Vagina (tissue), 2 donors: ENCODE data around the gene ADRB2. TPM values are rescaled to one million over a fixed set of nuclear protein-coding genes. Genes with fewer than 3 reads are reported as not detected.

ENCODE experiments used
- DNase-seq, 2 donors: peaks; one replicate each; pipeline ENCODE4 v3.0.0-alpha.2; 2017; ENCODE audit errors: extremely low spot score in 2 of 2
- H3K27ac ChIP-seq: fragments of 200-600 bp; sonication (generic); one replicate; pipeline ENCODE4 v1.5.1; 2019
- H3K27me3 ChIP-seq: fragments of 200-600 bp; sonication (generic); one replicate; pipeline ENCODE4 v1.5.1; 2019
- H3K36me3 ChIP-seq, 2 donors: fragments of 200-600 bp; sonication (generic); one replicate each; pipeline ENCODE4 v1.5.1; 2017 to 2019
- H3K4me1 ChIP-seq: fragments of 200-600 bp; sonication (generic); one replicate; pipeline ENCODE4 v1.5.1; 2019
- H3K4me3 ChIP-seq, 2 donors: fragments of 200-600 bp; sonication (generic); 1 replicate in 1 of 2; 2 replicates in 1 of 2; pipeline ENCODE4 v1.5.1; 2016 to 2019
- H3K9me3 ChIP-seq: fragments of 200-600 bp; sonication (generic); one replicate; pipeline ENCODE4 v1.5.1; 2019
- CTCF ChIP-seq, 3 experiments: fragments of 450-650 bp in 2 of 3; fragments of 200-600 bp in 1 of 3; sonication (generic) in 1 of 3; IDR thresholded peaks; one replicate each; pipeline ENCODE4 v1.5.1; 2017 to 2019; ENCODE audit warnings: antibody characterized with exemption in 3 of 3, mild to moderate bottlenecking in 2 of 3, moderate library complexity in 2 of 3
- POLR2A ChIP-seq, 2 donors: fragments of 450-650 bp; IDR thresholded peaks; one replicate each; pipeline ENCODE4 v1.6.1; 2017; ENCODE audit warnings: antibody characterized with exemption in 2 of 2, mild to moderate bottlenecking in 2 of 2, moderate library complexity in 2 of 2
- POLR2AphosphoS5 ChIP-seq, 2 donors: sonication (generic); formaldehyde crosslinking; IDR thresholded peaks; one replicate each; pipeline ENCODE4 v1.9.0; 2017; ENCODE audit warnings: antibody characterized with exemption in 2 of 2, mild to moderate bottlenecking in 2 of 2, low read depth in 1 of 2; ENCODE audit not compliant: insufficient read depth in 1 of 2
- intact Hi-C: fragments of 100-400 bp; cut with DNase I; formaldehyde crosslinking; loops from one replicate; pipeline ENCODE4 v1.15.1; 2023
- total RNA-seq: library from RNA; depleted of rRNA; stranded (reverse); fragments of >200 nt; gene quantifications from one replicate; pipeline ENCODE4 v1.2.3, GENCODE V29; 2016

ADRB2 gene
- total RNA-seq, 1 donor from 2014 or later = 43.2 TPM

DNA sequence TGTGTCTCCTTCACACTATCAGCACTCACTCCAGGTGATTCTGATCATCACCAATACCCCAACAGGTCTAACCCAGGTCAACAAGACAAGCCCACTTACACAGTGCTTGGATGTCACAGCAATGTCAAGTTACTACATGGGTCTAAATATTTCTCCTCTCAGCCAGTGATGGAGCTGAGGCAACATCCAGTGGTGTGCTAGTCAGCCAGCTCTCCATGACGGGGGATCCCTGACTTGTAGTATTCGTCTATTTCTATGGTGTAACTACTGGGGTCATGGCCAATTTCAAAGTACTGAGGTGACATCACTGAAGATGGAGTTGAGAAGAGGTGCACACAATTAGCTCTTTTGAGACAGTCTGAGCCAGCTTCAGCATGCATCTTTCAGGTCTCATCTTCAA is 31.1 kb downstream of the ADRB2 start:
- no peak for TF ChIP-seq POLR2AphosphoS5 (IDR thresholded peaks at IDR 0.05; ENCODE audit: insufficient read depth in 1 of 2, low read depth in 1 of 2)
- no peak for TF ChIP-seq POLR2A (IDR thresholded peaks at IDR 0.05)
- no peak for TF ChIP-seq CTCF (IDR thresholded peaks at IDR 0.05)
- Histone ChIP-seq H3K4me1 (peaks cover 6% of the 10 kb centered on the region), H3K4me3 (no peak overlapping the region), H3K27me3 (no peaks in the 10 kb centered on the region), H3K9me3 (no peaks in the 10 kb centered on the region), H3K27ac (no peak overlapping the region), H3K36me3 (no peaks in the 10 kb centered on the region)
- DNase-seq = no peak
- intact Hi-C loops = loop anchor here (5.0 kb wide), 1 partner anchor 1275 kb away; no protein-coding TSS in a partner anchor

GRCh38 chr5:148858106-148858505 is 31.7 kb downstream of the ADRB2 start:
- DNase-seq = no peak
- Histone ChIP-seq H3K9me3 (no peaks in the 10 kb centered on the region), H3K27ac (no peak overlapping the region), H3K27me3 (no peaks in the 10 kb centered on the region), H3K4me3 (no peak overlapping the region), H3K36me3 (no peaks in the 10 kb centered on the region), H3K4me1 (peaks cover 6% of the 10 kb centered on the region)
- TF ChIP-seq POLR2A (IDR thresholded peaks at IDR 0.05) (no peak), CTCF (IDR thresholded peaks at IDR 0.05) (no peak), POLR2AphosphoS5 (IDR thresholded peaks at IDR 0.05; ENCODE audit: insufficient read depth in 1 of 2, low read depth in 1 of 2) (no peak)
- intact Hi-C loops = loop anchor here (5.0 kb wide), 1 partner anchor 1274 kb away; no protein-coding TSS in a partner anchor

GRCh38 chr5:148858547-148858946 is 32.1 kb downstream of the ADRB2 start:
- H3K4me3 ChIP-seq = no peak overlapping the region
- no peak for DNase-seq
- intact Hi-C loops = loop anchor here (5.0 kb wide), 1 partner anchor 1274 kb away; no protein-coding TSS in a partner anchor
- H3K9me3 ChIP-seq = no peaks in the 10 kb centered on the region
- H3K27me3 ChIP-seq = no peaks in the 10 kb centered on the region
- no peak overlapping the region for H3K27ac ChIP-seq
- peaks cover 6% of the 10 kb centered on the region for H3K4me1 ChIP-seq
- no peaks in the 10 kb centered on the region for H3K36me3 ChIP-seq
- TF ChIP-seq POLR2A (IDR thresholded peaks at IDR 0.05) (no peak), CTCF (IDR thresholded peaks at IDR 0.05) (no peak), POLR2AphosphoS5 (IDR thresholded peaks at IDR 0.05; ENCODE audit: insufficient read depth in 1 of 2, low read depth in 1 of 2) (no peak)

DNA sequence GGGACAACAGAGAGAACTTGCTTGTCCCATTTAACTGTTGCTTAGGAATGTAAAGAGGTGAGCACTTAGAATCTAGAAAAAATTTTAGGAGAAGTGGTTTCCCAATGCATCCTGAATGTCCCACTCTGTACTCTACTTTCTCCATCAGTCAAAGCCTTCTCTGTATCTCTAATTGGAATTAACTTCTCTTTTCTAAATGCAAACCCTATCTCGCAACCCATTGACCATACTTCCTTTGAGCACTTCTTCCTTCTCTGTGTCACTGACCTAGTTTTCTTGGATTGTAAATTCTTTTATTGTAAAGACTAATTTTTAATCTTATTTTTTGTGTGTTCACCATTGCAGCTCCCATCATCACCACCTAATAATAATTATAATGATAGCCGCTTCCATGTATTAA is 33.3 kb downstream of the ADRB2 start:
- Histone ChIP-seq H3K4me3 (no peak overlapping the region), H3K27me3 (no peaks in the 10 kb centered on the region), H3K27ac (no peak overlapping the region), H3K4me1 (peaks cover 4% of the 10 kb centered on the region), H3K36me3 (no peaks in the 10 kb centered on the region), H3K9me3 (no peaks in the 10 kb centered on the region)
- no peak for DNase-seq
- no peak for TF ChIP-seq POLR2A (IDR thresholded peaks at IDR 0.05)
- TF ChIP-seq POLR2AphosphoS5 (IDR thresholded peaks at IDR 0.05; ENCODE audit: insufficient read depth in 1 of 2, low read depth in 1 of 2) = no peak
- no peak for TF ChIP-seq CTCF (IDR thresholded peaks at IDR 0.05)
- intact Hi-C loops = loop anchor here (5.0 kb wide), 1 partner anchor 1273 kb away; no protein-coding TSS in a partner anchor

DNA sequence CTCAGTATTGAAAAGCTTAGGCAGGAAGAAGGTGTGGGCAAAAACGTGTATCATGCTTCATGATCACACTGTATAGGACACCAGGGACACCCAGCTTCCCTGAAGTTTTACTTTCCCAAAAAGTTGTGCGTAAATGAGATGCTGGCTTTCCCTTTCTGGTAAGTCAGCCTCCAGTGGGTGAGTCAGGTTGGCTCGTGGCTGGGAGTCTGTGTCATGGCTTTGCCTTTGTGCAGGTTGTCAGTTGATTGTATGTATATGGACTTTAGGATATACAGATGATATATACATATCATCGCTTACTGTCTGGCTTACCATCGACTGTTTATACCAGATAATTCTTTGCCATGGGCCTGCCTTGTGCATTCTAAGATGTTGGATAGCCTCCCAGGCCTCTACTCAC is 34.2 kb downstream of the ADRB2 start:
- H3K4me1 ChIP-seq = no peaks in the 10 kb centered on the region
- no peaks in the 10 kb centered on the region for H3K27me3 ChIP-seq
- H3K36me3 ChIP-seq = no peaks in the 10 kb centered on the region
- H3K4me3 ChIP-seq = no peak overlapping the region
- no peak overlapping the region for H3K27ac ChIP-seq
- TF ChIP-seq POLR2AphosphoS5 (IDR thresholded peaks at IDR 0.05; ENCODE audit: insufficient read depth in 1 of 2, low read depth in 1 of 2) = no peak
- no peak for TF ChIP-seq POLR2A (IDR thresholded peaks at IDR 0.05)
- TF ChIP-seq CTCF (IDR thresholded peaks at IDR 0.05) = no peak
- no peaks in the 10 kb centered on the region for H3K9me3 ChIP-seq
- DNase-seq = no peak
- intact Hi-C loops = no loop called here
